Measurements from ENCODE around the gene STS. TPM values are rescaled to one million over a fixed set of nuclear protein-coding genes. Genes with fewer than 3 reads are reported as not detected.

STS gene
- total and polyA plus RNA-seq, 10 of the 15 experiments (the other 5 are each of a cell fraction or from before 2014, with no cell fraction given) = 1.6 to 19.4 (median 4.7) TPM

DNA sequence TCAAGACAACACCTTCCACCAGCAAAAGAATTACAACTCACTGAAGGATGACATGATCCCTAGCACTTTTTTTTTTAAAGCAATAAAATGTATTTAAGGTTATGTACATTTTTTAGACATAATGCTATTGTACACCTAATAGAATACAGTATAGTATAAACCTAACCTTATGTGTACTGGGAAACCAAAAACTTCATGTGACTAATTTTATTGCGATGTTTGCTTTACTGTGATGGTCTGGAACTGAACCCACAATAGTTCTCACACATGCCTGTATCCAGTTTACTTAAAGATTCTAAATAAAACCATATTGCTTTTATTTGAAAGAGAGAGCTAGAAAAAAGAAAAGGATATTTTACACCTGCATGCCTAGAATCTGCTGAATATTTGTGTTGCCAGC is 4.4 kb upstream of the STS start (continued):
- TF ChIP-seq, protein P1, sequence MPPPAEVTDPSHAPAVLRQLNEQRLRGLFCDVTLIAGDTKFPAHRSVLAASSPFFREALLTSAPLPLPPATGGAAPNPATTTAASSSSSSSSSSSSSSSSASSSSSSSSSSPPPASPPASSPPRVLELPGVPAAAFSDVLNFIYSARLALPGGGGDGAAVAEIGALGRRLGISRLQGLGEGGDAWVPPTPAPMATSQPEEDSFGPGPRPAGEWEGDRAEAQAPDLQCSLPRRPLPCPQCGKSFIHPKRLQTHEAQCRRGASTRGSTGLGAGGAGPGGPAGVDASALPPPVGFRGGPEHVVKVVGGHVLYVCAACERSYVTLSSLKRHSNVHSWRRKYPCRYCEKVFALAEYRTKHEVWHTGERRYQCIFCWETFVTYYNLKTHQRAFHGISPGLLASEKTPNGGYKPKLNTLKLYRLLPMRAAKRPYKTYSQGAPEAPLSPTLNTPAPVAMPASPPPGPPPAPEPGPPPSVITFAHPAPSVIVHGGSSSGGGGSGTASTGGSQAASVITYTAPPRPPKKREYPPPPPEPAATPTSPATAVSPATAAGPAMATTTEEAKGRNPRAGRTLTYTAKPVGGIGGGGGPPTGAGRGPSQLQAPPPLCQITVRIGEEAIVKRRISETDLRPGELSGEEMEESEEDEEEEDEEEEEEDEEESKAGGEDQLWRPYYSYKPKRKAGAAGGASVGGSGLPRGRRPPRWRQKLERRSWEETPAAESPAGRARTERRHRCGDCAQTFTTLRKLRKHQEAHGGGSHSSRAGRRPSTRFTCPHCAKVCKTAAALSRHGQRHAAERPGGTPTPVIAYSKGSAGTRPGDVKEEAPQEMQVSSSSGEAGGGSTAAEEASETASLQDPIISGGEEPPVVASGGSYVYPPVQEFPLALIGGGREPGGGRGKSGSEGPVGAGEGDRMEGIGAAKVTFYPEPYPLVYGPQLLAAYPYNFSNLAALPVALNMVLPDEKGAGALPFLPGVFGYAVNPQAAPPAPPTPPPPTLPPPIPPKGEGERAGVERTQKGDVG (CRISPR knock-in tag; IDR thresholded peaks at IDR 0.05) = no peak
- no peak for TF ChIP-seq MEF2B (IDR thresholded peaks at IDR 0.05; ENCODE audit: partially characterized antibody, poor library complexity, severe bottlenecking)
- no peak for TF ChIP-seq IKZF2 (IDR thresholded peaks at IDR 0.05)
- TF ChIP-seq BMI1 (IDR thresholded peaks at IDR 0.05; ENCODE audit: borderline replicate concordance) = no peak
- no peak for TF ChIP-seq PAX8 (IDR thresholded peaks at IDR 0.05)
- no peak for TF ChIP-seq SPI1 (IDR thresholded peaks at IDR 0.05; ENCODE audit: borderline replicate concordance, insufficient read depth, low read depth, low read length)
- TF ChIP-seq YBX1 (IDR thresholded peaks at IDR 0.05) = no peak
- TF ChIP-seq, protein P2, sequence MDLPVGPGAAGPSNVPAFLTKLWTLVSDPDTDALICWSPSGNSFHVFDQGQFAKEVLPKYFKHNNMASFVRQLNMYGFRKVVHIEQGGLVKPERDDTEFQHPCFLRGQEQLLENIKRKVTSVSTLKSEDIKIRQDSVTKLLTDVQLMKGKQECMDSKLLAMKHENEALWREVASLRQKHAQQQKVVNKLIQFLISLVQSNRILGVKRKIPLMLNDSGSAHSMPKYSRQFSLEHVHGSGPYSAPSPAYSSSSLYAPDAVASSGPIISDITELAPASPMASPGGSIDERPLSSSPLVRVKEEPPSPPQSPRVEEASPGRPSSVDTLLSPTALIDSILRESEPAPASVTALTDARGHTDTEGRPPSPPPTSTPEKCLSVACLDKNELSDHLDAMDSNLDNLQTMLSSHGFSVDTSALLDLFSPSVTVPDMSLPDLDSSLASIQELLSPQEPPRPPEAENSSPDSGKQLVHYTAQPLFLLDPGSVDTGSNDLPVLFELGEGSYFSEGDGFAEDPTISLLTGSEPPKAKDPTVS (IDR thresholded peaks at IDR 0.05; ENCODE audit: low read depth, low read length) = no peak
- no peak for TF ChIP-seq IKZF1 (conservative IDR thresholded peaks at IDR 0.05)

All from GM12878 (cell line).